HL-60/S4 treated with retinoic acid at 250 ng/mL for 4 days and 3 days (cell line): ENCODE results near the gene KCNT2.

Source experiments
- in situ Hi-C: fragments of 300-500 bp; cut with MboI; formaldehyde crosslinking; loops from 2 replicates; pipeline ENCODE4 v1.7.0; 2022; ENCODE audit warnings: low sequenced_read_pairs

KCNT2 gene

GRCh38 chr1:196401891-196402290 is 206.3 kb downstream of the KCNT2 start:
- in situ Hi-C loops, result no loop called here

- in situ Hi-C loops, result no loop called here
Observed at GRCh38 chr1:196401452-196401833, 206.8 kb downstream of the KCNT2 start.

DNA sequence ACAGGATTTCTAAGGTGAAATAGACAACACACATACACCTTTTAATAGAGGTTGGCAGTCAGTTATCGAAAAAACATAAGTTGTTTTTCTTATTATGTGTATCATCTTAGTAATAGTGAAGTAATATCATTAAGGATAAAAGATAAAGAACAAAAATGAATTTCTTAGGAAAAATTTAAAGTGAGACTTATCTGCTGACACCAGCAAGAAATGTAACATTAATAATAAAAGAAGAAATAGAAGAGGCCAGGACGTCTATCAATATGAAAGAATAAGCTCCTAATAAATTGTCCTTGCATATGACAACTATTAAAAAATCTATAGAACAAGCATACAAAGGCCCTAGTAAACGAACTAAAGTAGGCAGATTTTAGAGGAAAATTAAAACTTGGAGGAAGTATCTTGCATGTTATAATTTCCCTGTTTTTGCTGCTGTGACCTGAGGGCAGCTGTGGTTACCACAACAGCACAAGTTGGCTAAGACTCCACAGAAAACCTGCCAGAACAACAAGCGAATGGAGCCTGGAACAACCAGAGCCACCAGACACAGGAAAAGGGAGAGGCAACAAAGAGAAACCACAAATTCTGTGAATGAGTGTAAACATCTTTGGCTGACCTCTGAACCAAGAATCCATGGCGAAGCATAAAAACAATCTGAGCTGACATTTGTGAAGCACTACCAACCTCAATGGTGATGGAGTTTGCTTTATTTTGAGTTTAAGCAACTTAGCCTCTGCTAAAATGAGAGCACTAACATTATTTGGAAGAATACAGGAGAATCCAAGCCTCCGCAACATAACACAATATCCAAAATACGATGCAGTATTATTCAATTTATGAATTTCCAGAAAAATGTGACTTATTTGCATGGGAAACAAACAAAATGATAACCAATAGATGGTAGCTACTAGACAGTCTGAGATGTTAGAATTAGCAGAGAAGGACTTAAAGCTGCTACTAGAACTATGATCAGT is 207.5 kb downstream of the KCNT2 start:
- in situ Hi-C loops, result no loop called here

- in situ Hi-C loops, result no loop called here
Observed at GRCh38 chr1:196399713-196400112, 208.5 kb downstream of the KCNT2 start.

GRCh38 chr1:196393742-196394141 is 214.5 kb downstream of the KCNT2 start:
- in situ Hi-C loops, result no loop called here

- in situ Hi-C loops, result no loop called here
Observed at GRCh38 chr1:196393282-196393681, 215.0 kb downstream of the KCNT2 start.

GRCh38 chr1:196387766-196388165 is 220.5 kb downstream of the KCNT2 start:
- in situ Hi-C loops, result no loop called here

DNA sequence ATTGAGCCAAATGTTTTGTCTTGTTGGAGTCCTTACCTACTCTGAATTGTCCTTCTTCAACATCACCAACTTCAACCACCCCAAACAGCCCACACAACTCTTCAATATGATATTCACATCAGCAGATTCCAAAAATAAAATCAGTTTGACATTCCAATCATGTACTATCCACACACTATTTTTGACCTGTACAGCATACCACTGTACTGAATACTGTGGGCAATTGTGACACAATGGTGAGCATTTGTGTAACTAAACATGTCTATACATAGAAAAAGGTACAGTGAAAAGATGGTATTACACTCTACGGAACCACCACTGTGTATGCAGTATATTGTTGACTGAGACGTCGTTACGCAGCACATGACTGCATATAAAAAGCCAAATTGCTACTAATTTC is 223.1 kb downstream of the KCNT2 start:
- in situ Hi-C loops, result no loop called here

DNA sequence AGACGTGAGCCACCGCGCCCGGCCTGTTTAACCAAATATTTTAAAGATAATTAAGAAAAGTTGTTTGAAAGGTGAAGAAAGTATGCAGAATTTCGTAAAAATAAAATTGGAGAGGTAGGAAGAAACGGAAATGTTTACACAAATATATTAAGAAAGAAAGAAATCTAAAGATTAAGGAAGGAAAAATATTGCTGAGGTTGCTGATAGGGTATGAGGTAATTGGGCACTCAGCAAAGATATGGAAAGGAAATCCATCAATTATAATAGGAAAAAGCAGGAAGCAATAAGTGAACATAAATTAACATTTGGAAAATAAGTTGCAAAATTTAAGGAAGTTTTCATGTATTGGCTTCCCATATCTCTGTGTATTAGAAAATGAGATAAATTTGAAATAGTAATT is 225.9 kb downstream of the KCNT2 start:
- in situ Hi-C loops, result no loop called here

- in situ Hi-C loops, result no loop called here
Observed at GRCh38 chr1:196381544-196381943, 226.7 kb downstream of the KCNT2 start.

- in situ Hi-C loops, result no loop called here
Observed at GRCh38 chr1:196380316-196380715, 227.9 kb downstream of the KCNT2 start.

DNA sequence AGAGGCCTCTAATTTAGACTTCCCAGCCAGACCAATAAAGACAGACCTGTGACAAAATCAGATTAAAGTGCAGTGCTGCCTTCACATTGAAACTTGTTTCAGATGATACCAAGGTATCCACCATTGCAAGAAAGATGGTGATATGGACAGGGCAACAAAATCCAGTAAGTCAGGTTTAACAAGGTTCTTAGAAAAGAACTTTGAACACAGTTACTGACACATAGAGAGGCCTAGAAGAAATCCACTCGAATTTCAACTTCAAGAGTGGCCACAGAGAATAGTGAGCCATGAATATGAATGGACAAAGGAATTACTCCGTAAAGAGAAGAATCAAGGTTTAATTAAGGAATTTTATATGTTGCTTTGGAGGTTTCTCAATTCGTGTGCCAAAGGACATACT is 230.4 kb downstream of the KCNT2 start:
- in situ Hi-C loops, result no loop called here

DNA sequence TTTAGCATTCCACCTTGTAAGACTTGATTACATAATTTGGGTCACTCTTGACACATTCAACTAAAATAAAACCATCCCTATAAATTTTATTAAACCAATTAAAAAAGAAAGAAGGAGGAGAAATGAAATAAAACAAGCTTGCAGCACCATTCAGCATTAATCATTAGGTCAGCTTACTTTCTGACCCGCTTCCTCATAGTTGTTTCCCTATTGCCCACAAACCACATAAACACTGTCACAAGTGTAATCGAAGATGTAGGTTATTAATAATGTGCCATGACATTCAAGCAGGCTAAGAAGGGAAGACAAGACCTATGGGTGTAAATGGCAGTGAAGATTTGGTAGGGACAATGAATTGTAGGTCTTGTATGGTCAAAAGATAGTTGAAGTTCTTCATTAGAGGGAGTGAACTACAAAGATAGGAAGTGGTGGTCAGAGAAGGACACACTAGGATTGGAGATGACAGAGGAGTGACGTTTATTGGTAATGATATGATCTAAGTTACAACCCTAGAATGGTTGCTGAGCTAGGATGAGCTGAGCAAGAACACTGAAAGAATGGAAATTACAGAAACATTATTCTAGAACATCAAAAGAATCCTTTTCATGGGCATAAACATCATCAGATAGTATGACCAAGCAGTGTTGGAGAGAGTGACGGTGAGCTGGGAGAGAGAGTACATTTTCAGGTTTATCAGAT is 231.5 kb downstream of the KCNT2 start:
- in situ Hi-C loops, result no loop called here

GRCh38 chr1:196373798-196374197 is 234.4 kb downstream of the KCNT2 start:
- in situ Hi-C loops, result no loop called here

GRCh38 chr1:196372896-196373536 is 235.2 kb downstream of the KCNT2 start:
- in situ Hi-C loops, result no loop called here

GRCh38 chr1:196367838-196368237 is 240.4 kb downstream of the KCNT2 start:
- in situ Hi-C loops, result no loop called here

DNA sequence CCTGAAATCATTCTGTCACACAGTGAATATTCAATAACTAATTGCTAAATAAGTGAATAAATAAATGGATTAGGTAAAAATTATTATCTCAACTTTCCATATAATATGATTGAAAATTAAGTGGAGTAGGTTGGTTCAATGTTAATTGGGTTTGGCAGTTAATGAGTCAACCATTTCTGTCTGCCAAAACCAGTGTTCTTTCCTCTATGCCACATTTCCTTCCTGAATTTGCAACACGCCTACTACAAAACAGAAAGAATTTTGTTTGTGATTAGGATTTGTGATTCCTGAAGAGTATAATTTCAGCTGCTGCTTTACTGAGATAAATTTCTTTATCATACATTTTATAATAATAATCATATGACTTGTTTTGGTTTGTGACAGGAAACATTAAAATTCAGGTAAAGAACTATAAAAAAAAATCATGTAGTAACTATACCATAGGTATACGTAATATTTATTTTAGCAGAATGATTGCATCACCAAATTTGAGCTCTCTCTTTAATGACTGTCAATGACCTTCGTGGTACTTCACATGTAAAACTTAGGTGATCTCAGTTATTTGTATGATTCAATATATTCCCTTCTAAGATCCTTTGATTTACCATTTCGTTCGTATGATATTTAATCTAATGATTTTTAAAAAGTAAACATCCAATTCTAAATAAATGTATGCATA is 241.3 kb downstream of the KCNT2 start:
- in situ Hi-C loops, result no loop called here

- in situ Hi-C loops, result no loop called here
Observed at GRCh38 chr1:196361112-196361714, 247.0 kb downstream of the KCNT2 start.

- in situ Hi-C loops, result no loop called here
Observed at GRCh38 chr1:196357913-196358312, 250.3 kb downstream of the KCNT2 start.

GRCh38 chr1:196355206-196355786 is 252.9 kb downstream of the KCNT2 start:
- in situ Hi-C loops, result no loop called here
